C4-2B (cell line): ENCODE results near the gene CHRM4.

Source experiments
- CTCF ChIP-seq: fragments of 450-650 bp; conservative IDR thresholded peaks from 2 replicates; pipeline ENCODE4 v1.5.1; 2017; ENCODE audit warnings: mild to moderate bottlenecking
- ZFX ChIP-seq: fragments of 450-650 bp; IDR thresholded peaks from 2 replicates; pipeline ENCODE4 v1.6.1; 2017

DNA sequence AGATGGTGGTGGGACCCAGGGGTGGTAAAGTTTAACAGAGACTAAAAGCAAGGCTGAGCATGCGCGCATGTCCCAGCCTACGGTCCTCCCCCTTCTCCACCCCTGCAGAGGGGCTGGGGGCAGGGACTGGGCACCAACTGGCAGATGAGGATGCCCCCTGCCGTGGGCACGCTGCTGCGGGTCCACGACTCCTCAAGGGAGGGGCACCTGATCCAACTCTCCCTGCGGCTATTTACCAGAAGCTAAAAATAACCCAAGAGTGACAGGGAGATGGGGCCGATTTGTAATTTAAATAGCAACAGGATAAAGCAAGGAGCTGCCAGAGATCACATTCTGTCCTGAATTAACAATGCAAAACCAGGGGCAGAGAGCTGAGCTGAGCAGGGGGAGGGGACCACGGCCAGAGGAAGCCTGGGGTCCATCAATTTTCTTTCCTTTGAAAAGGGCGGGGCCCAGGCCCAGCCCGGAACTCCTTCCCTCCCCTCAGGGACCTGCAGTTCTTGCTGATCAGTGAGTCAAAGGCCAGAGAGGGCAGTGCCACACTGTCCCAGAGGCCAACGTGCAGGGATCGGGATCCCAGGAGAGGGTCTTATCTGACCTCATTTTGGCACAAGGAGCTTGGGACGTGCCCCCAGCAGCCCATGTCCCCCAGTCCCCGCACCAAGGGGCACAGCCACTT is 52.4 kb downstream of the CHRM4 start:
- TF ChIP-seq CTCF (no peak), ZFX (no peak)
